ENCODE data around the gene NTNG2. TPM values are rescaled to one million over a fixed set of nuclear protein-coding genes. Genes with fewer than 3 reads are reported as not detected.

Gene NTNG2
- total and polyA plus RNA-seq, 7 experiments from 2014 or later = 0.87 to 11.6 (median 3.7) TPM

GRCh38 chr9:132234535-132234934 is 72.7 kb downstream of the NTNG2 start:
- H3K9me3 ChIP-seq (ENCODE audit: control insufficient read depth in 2 of 3, low read length in 3 of 3) = no peaks in the 10 kb centered on the region
- H3K36me3 Mint-ChIP-seq = no peaks in the 10 kb centered on the region
- DNase-seq (no peak), ATAC-seq (no peak)
- CTCF ChIA-PET = interaction anchor here (0.8 to 3.3 kb wide), 2 partner anchors 65 to 1223 kb away, joined by 3 to 40 read pairs; no protein-coding TSS in a partner anchor
- H3K36me3 ChIP-seq (ENCODE audit: control insufficient read depth in 2 of 3, insufficient read depth in 3 of 3, low read length in 3 of 3) = no peaks in the 10 kb centered on the region
- H3K4me3 Mint-ChIP-seq = no peak overlapping the region
- no peak overlapping the region for H3K27ac ChIP-seq (ENCODE audit: low read depth, low read length)
- H3K27ac Mint-ChIP-seq = peak overlapping the region in 1 of 9 donors; percentile 55
- no peaks in the 10 kb centered on the region for H3K9me3 Mint-ChIP-seq
- intact Hi-C loops (cut with micrococcal nuclease) = no loop called here
- no peak overlapping the region for H3K4me3 ChIP-seq (ENCODE audit: low read length)
- H3K27me3 ChIP-seq (ENCODE audit: control insufficient read depth in 2 of 2, insufficient read depth in 2 of 2, low read length in 2 of 2) = no peaks in the 10 kb centered on the region
- H3K27me3 Mint-ChIP-seq = no peaks in the 10 kb centered on the region
- POLR2A ChIA-PET = no interaction called here
- H3K4me1 Mint-ChIP-seq = peaks cover 0 to 11% (median 7%) of the 10 kb centered on the region in 7 donors
- H3K4me1 ChIP-seq (ENCODE audit: control insufficient read depth in 2 of 2, insufficient read depth in 2 of 2, low read length in 2 of 2) = peaks cover 0 to 5% of the 10 kb centered on the region in 2 donors

- intact Hi-C loops (cut with micrococcal nuclease) = no loop called here
Observed at GRCh38 chr9:132235125-132235524, 73.3 kb downstream of the NTNG2 start.

DNA sequence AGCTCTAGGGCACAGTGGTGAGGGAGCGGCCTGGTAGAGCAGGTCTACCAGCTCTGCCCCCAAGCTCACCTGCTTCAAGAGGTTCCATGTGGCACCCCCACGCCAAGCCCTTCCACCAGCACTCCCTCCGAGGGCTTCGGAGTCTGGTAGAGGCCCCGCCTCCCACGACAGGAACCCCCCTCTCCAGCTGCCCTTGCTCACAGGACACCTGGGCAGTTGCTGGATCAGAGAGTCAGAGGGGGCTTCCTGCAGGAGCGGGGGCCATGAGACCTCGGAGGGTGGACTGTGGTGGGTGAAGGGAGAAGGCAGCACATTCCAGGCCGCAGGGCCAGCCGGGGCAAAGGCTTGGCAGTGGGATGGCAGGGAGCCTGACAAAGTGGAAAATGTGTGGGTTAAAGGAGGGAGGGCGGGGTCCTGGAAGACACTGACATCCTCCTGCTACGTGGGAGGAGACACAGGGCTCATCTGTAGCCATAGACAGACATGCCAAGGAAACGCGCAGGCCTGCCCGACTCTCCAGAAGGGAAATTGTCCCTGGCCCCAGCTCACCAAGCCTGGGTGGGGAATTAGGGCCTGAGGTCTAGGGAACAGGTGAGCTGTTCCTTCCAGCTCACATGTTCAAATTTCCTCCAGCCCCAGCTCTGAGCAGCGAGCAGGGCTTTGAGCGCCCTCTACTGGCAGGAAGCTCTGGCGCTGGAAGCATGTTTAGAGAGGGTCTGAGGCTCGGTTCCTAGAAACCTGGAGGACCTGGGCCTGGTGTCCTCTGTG is 74.2 kb downstream of the NTNG2 start:
- no peak overlapping the region for H3K27ac ChIP-seq (ENCODE audit: low read depth, low read length)
- no peak overlapping the region for H3K4me3 ChIP-seq (ENCODE audit: low read length)
- H3K36me3 ChIP-seq (ENCODE audit: control insufficient read depth in 2 of 3, insufficient read depth in 3 of 3, low read length in 3 of 3) = no peaks in the 10 kb centered on the region
- Mint-ChIP-seq H3K4me1 (peaks cover 0 to 16% (median 11%) of the 10 kb centered on the region in 7 donors), H3K4me3 (no peak overlapping the region), H3K36me3 (no peaks in the 10 kb centered on the region), H3K9me3 (no peaks in the 10 kb centered on the region), H3K27me3 (no peaks in the 10 kb centered on the region), H3K27ac (peak overlapping the region in 3 of 9 donors; percentile 38 to 77 (median 59))
- peak; percentile 55 to 82 (median 72) for DNase-seq
- POLR2A ChIA-PET = interaction anchor here (1.1 kb wide), 1 partner anchor 23 kb away, joined by 4 read pairs; no protein-coding TSS in a partner anchor
- intact Hi-C loops (cut with micrococcal nuclease) = loop anchor here (1.0 to 2.0 kb wide), 4 partner anchors 17 to 481 kb away; no protein-coding TSS in a partner anchor
- CTCF ChIA-PET = interaction anchor here (0.7 to 3.3 kb wide), 15 partner anchors 12 to 648 kb away, joined by 3 to 40 read pairs (median 4); no protein-coding TSS in a partner anchor
- H3K4me1 ChIP-seq (ENCODE audit: control insufficient read depth in 2 of 2, insufficient read depth in 2 of 2, low read length in 2 of 2) = peaks cover 5 to 12% of the 10 kb centered on the region in 2 donors
- H3K27me3 ChIP-seq (ENCODE audit: control insufficient read depth in 2 of 2, insufficient read depth in 2 of 2, low read length in 2 of 2) = no peaks in the 10 kb centered on the region
- no peaks in the 10 kb centered on the region for H3K9me3 ChIP-seq (ENCODE audit: control insufficient read depth in 2 of 3, low read length in 3 of 3)
- ATAC-seq = no peak

More at GRCh38 chr9:132235125-132235524, 73.3 kb downstream of the NTNG2 start:
- no peak overlapping the region for H3K4me3 Mint-ChIP-seq
- H3K9me3 Mint-ChIP-seq = no peaks in the 10 kb centered on the region
- H3K4me1 ChIP-seq (ENCODE audit: control insufficient read depth in 2 of 2, insufficient read depth in 2 of 2, low read length in 2 of 2) = peaks cover 0 to 7% of the 10 kb centered on the region in 2 donors
- H3K9me3 ChIP-seq (ENCODE audit: control insufficient read depth in 2 of 3, low read length in 3 of 3) = no peaks in the 10 kb centered on the region
- no peak overlapping the region for H3K4me3 ChIP-seq (ENCODE audit: low read length)
- no peak overlapping the region for H3K27ac Mint-ChIP-seq
- no peaks in the 10 kb centered on the region for H3K27me3 ChIP-seq (ENCODE audit: control insufficient read depth in 2 of 2, insufficient read depth in 2 of 2, low read length in 2 of 2)
- no peaks in the 10 kb centered on the region for H3K36me3 Mint-ChIP-seq
- ChIA-PET CTCF (interaction anchor here (3.3 kb wide), 1 partner anchor 65 kb away, joined by 40 read pairs; no protein-coding TSS in a partner anchor), POLR2A (interaction anchor here (0.6 kb wide), 1 partner anchor 326 kb away, joined by 4 read pairs; no protein-coding TSS in a partner anchor)
- no peak for DNase-seq
- peaks cover 0 to 13% (median 11%) of the 10 kb centered on the region in 7 donors for H3K4me1 Mint-ChIP-seq
- H3K27ac ChIP-seq (ENCODE audit: low read depth, low read length) = no peak overlapping the region
- no peaks in the 10 kb centered on the region for H3K27me3 Mint-ChIP-seq
- no peak for ATAC-seq
- no peaks in the 10 kb centered on the region for H3K36me3 ChIP-seq (ENCODE audit: control insufficient read depth in 2 of 3, insufficient read depth in 3 of 3, low read length in 3 of 3)

DNA sequence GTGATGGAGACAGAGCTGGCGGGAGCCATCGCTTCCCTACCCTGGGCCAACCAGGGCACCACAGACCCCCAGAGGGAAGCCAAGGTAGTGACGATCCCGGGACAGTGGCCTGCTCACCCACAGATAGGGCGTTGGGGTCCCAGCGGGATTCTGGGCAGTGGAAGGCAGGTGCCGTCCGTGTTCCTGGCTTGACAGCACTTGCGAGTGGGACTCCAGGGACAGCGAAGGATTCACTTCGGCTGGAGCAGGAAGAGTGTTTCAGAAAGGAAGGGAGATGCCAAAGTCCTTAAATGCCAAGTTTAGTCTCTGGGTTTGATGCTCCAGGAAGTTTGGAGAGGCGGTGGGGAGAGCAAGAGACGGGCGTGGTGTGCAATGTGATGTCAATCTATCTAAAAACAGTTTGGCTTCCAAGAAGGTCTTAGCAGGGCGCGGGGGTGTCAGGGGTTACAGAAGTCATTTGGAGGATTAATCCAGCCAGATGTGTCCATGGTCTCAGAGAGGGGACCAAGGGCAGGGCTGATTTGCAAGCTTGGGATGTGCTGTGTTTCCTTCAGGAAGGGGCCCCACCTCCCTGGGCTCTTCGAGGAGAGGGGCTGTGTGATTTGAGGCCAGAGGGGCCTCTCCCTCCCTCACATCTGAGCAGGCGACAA is 74.9 kb downstream of the NTNG2 start:
- H3K27ac Mint-ChIP-seq = peak overlapping the region in 2 of 9 donors; percentile 59 to 77
- no peak overlapping the region for H3K4me3 ChIP-seq (ENCODE audit: low read length)
- peaks cover 0 to 4% (median 0%) of the 10 kb centered on the region in 11 donors for H3K9me3 Mint-ChIP-seq
- H3K4me3 Mint-ChIP-seq = no peak overlapping the region
- POLR2A ChIA-PET = no interaction called here
- no peaks in the 10 kb centered on the region for H3K9me3 ChIP-seq (ENCODE audit: control insufficient read depth in 2 of 3, low read length in 3 of 3)
- no peaks in the 10 kb centered on the region for H3K36me3 Mint-ChIP-seq
- ATAC-seq (no peak), DNase-seq (no peak)
- peaks cover 5 to 12% of the 10 kb centered on the region in 2 donors for H3K4me1 ChIP-seq (ENCODE audit: control insufficient read depth in 2 of 2, insufficient read depth in 2 of 2, low read length in 2 of 2)
- H3K36me3 ChIP-seq (ENCODE audit: control insufficient read depth in 2 of 3, insufficient read depth in 3 of 3, low read length in 3 of 3) = no peaks in the 10 kb centered on the region
- H3K4me1 Mint-ChIP-seq = peaks cover 0 to 19% (median 11%) of the 10 kb centered on the region in 7 donors
- no peak overlapping the region for H3K27ac ChIP-seq (ENCODE audit: low read depth, low read length)
- H3K27me3 ChIP-seq (ENCODE audit: control insufficient read depth in 2 of 2, insufficient read depth in 2 of 2, low read length in 2 of 2) = no peaks in the 10 kb centered on the region
- intact Hi-C loops (cut with micrococcal nuclease) = loop anchor here (1.0 to 2.0 kb wide), 4 partner anchors 16 to 482 kb away; no protein-coding TSS in a partner anchor
- no peaks in the 10 kb centered on the region for H3K27me3 Mint-ChIP-seq
- CTCF ChIA-PET = interaction anchor here (0.7 to 3.3 kb wide), 14 partner anchors 12 to 648 kb away, joined by 3 to 40 read pairs (median 4); no protein-coding TSS in a partner anchor

GRCh38 chr9:132237481-132237880 is 75.6 kb downstream of the NTNG2 start:
- peaks cover 0 to 4% (median 0%) of the 10 kb centered on the region in 11 donors for H3K9me3 Mint-ChIP-seq
- ChIA-PET CTCF (interaction anchor here (1.0 to 3.3 kb wide), 5 partner anchors 13 to 479 kb away, joined by 4 to 40 read pairs (median 5); no protein-coding TSS in a partner anchor), POLR2A (no interaction called here)
- intact Hi-C loops (cut with micrococcal nuclease) = loop anchor here (2.0 kb wide), 2 partner anchors 15 to 483 kb away; no protein-coding TSS in a partner anchor
- H3K27ac Mint-ChIP-seq = no peak overlapping the region
- no peaks in the 10 kb centered on the region for H3K36me3 ChIP-seq (ENCODE audit: control insufficient read depth in 2 of 3, insufficient read depth in 3 of 3, low read length in 3 of 3)
- no peaks in the 10 kb centered on the region for H3K9me3 ChIP-seq (ENCODE audit: control insufficient read depth in 2 of 3, low read length in 3 of 3)
- H3K4me3 Mint-ChIP-seq = no peak overlapping the region
- peaks cover 3 to 22% (median 14%) of the 10 kb centered on the region in 7 donors for H3K4me1 Mint-ChIP-seq
- ATAC-seq (no peak), DNase-seq (no peak)
- H3K27me3 Mint-ChIP-seq = no peaks in the 10 kb centered on the region
- H3K4me3 ChIP-seq (ENCODE audit: low read length) = no peak overlapping the region
- no peaks in the 10 kb centered on the region for H3K27me3 ChIP-seq (ENCODE audit: control insufficient read depth in 2 of 2, insufficient read depth in 2 of 2, low read length in 2 of 2)
- H3K4me1 ChIP-seq (ENCODE audit: control insufficient read depth in 2 of 2, insufficient read depth in 2 of 2, low read length in 2 of 2) = peaks cover 5 to 12% of the 10 kb centered on the region in 2 donors
- H3K27ac ChIP-seq (ENCODE audit: low read depth, low read length) = no peak overlapping the region
- no peaks in the 10 kb centered on the region for H3K36me3 Mint-ChIP-seq

Data from naive thymus-derived CD4-positive, alpha-beta T cell (primary cell).